Kidney (tissue), 14 donors: Measurements from ENCODE around the gene COL25A1. TPM values are rescaled to one million over a fixed set of nuclear protein-coding genes. Genes with fewer than 3 reads are reported as not detected.
A peak's percentile ranks its signal among the peaks of the same experiment; 100 is the strongest.

Experiments used
- DNase-seq, 5 donors: peaks; one replicate each; pipeline ENCODE4 v3.0.0-alpha.2; 2013 to 2020
- FAIRE-seq: peaks from 2 replicates; lab custom pipeline; 2012; peaks lifted over from hg19 to GRCh38; lab: Jason Lieb, UNC
- H3K27ac ChIP-seq, 2 donors: one replicate each; pipeline ENCODE4 v1.7.0; 2013; ENCODE audit warnings: low read depth in 2 of 2, low read length in 2 of 2, inconsistent platforms in 1 of 2
- H3K27me3 ChIP-seq: one replicate; pipeline ENCODE4 v1.7.1; 2013; ENCODE audit warnings: low read length, inconsistent platforms; ENCODE audit not compliant: control insufficient read depth, insufficient read depth
- H3K36me3 ChIP-seq, 3 donors: one replicate each; pipeline versions ENCODE4 v1.7.0 to v1.7.1; 2013; ENCODE audit warnings: low read length in 3 of 3, control low read depth in 1 of 3, inconsistent platforms in 1 of 3; ENCODE audit not compliant: insufficient read depth in 3 of 3, control insufficient read depth in 2 of 3
- H3K4me1 ChIP-seq, 3 donors: one replicate each; pipeline versions ENCODE4 v1.7.0 to v1.7.1; 2013; ENCODE audit warnings: low read length in 3 of 3, inconsistent platforms in 1 of 3, low read depth in 1 of 3; ENCODE audit not compliant: control insufficient read depth in 2 of 3, insufficient read depth in 2 of 3
- H3K4me3 ChIP-seq, 3 donors: one replicate each; pipeline versions ENCODE4 v1.7.0 to v1.8.1; 2013; ENCODE audit warnings: low read length in 3 of 3, control low read depth in 1 of 3, inconsistent platforms in 1 of 3
- H3K9ac ChIP-seq, 3 donors: one replicate each; pipeline versions ENCODE4 v1.7.0 to v1.7.1; 2013; ENCODE audit warnings: low read length in 3 of 3, control low read depth in 1 of 3, inconsistent platforms in 1 of 3
- H3K9me3 ChIP-seq, 3 donors: one replicate each; pipeline versions ENCODE4 v1.7.0 to v1.7.1; 2013; ENCODE audit warnings: low read length in 3 of 3, control low read depth in 1 of 3, inconsistent platforms in 1 of 3; ENCODE audit not compliant: control insufficient read depth in 2 of 3, insufficient read depth in 1 of 3
- CTCF ChIP-seq: IDR thresholded peaks from 3 replicates; pipeline ENCODE4 v1.5.1; 2012; ENCODE audit warnings: mild to moderate bottlenecking, moderate library complexity, borderline replicate concordance; ENCODE audit not compliant: insufficient read depth; ENCODE audit errors: extremely low read depth
- intact Hi-C: fragments of 100-400 bp; cut with DNase I; formaldehyde crosslinking; loops from one replicate; pipeline ENCODE4 v1.11.1; 2022
- polyA plus RNA-seq: library from polyadenylated mRNA; stranded (reverse); fragments of 350-450 nt; fragmentation: Illumina TruSeq; extraction: RNeasy Lipid Tissue Mini Kit (QIAGEN cat#74804); gene quantifications from one replicate; pipeline ENCODE4 v1.2.3, GENCODE V29; 2014; ENCODE audit warnings: low read depth, low replicate concordance; ENCODE audit not compliant: insufficient read depth
- total RNA-seq: library from RNA; stranded (reverse); fragmentation: NEBNext Ultra II Directional; extraction: Animal tissue kit (Norgen Biotek cat#: 25700); gene quantifications from one replicate; pipeline ENCODE4 v1.2.1, GENCODE V29; 2021
- donor health status: control.
- donor health status: control.
- donor health status: control.
- donor health status: control.
- donor health status: control.
- donor health status: DM: yes; HTN: yes; CAD: no.
- donor health status: Normal renal cell carcinoma (clear cell type).

Gene COL25A1
- total and polyA plus RNA-seq, 2 donors from 2014 or later = 0.52 to 2.3 TPM

GRCh38 chr4:109172301-109172700 lies 130.2 kb downstream of the COL25A1 start:
- no peak for FAIRE-seq
- no peaks in the 10 kb centered on the region for H3K9me3 ChIP-seq

GRCh38 chr4:109171070-109171469 lies 131.4 kb downstream of the COL25A1 start:
- Histone ChIP-seq H3K4me1 (no peaks in the 10 kb centered on the region), H3K27ac (no peak overlapping the region), H3K36me3 (no peaks in the 10 kb centered on the region), H3K9ac (no peak overlapping the region), H3K9me3 (no peaks in the 10 kb centered on the region), H3K4me3 (no peak overlapping the region), H3K27me3 (no peaks in the 10 kb centered on the region)
- no peak for FAIRE-seq
- no peak for TF ChIP-seq CTCF
- intact Hi-C loops = no loop called here
- DNase-seq = no peak

More at GRCh38 chr4:109172301-109172700, 130.2 kb downstream of the COL25A1 start:
- Histone ChIP-seq H3K9ac (no peak overlapping the region), H3K27me3 (no peaks in the 10 kb centered on the region), H3K27ac (no peak overlapping the region), H3K4me3 (no peak overlapping the region), H3K36me3 (no peaks in the 10 kb centered on the region), H3K4me1 (no peaks in the 10 kb centered on the region)
- no peak for DNase-seq
- TF ChIP-seq CTCF = no peak
- intact Hi-C loops = no loop called here

- no peak overlapping the region for H3K4me3 ChIP-seq
- DNase-seq (no peak), FAIRE-seq (no peak)
- no peaks in the 10 kb centered on the region for H3K36me3 ChIP-seq
- H3K4me1 ChIP-seq = no peaks in the 10 kb centered on the region
- TF ChIP-seq CTCF = no peak
- no peak overlapping the region for H3K9ac ChIP-seq
- H3K9me3 ChIP-seq = no peaks in the 10 kb centered on the region
- no peak overlapping the region for H3K27ac ChIP-seq
- intact Hi-C loops = no loop called here
- H3K27me3 ChIP-seq = no peaks in the 10 kb centered on the region
Measured at GRCh38 chr4:109169170-109169569, 133.3 kb downstream of the COL25A1 start.

DNA sequence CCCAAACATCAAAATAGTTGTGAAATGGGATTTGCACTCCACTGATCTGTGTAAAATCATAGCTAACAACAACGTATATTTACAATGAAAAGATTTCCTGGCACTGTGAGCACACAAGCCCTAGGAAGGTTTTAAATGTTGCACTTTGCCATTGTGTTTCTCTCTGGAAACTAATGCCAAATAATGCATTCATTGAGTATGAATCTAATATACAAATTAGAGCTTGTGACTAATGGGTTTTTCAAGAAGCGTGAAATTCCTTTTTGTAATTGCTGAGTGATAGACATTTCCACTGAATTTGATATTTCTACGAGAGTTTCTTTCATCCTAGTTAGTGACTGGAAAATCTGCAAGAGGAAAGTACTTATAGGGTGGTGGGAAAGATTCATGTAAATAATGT lies 135.9 kb downstream of the COL25A1 start:
- no peaks in the 10 kb centered on the region for H3K36me3 ChIP-seq
- H3K4me3 ChIP-seq = no peak overlapping the region
- H3K27me3 ChIP-seq = no peaks in the 10 kb centered on the region
- intact Hi-C loops = no loop called here
- H3K9ac ChIP-seq = no peak overlapping the region
- FAIRE-seq (no peak), DNase-seq (peak in 1 of 5 donors; percentile 11)
- no peak overlapping the region for H3K27ac ChIP-seq
- no peak for TF ChIP-seq CTCF
- no peaks in the 10 kb centered on the region for H3K4me1 ChIP-seq
- no peaks in the 10 kb centered on the region for H3K9me3 ChIP-seq
